ENCODE measurements around the gene SPI1. TPM values are rescaled to one million over a fixed set of nuclear protein-coding genes. Genes with fewer than 3 reads are reported as not detected.
"Not testable (repeated sequence)": the region's sequence is repeated elsewhere in the genome, so short reads cannot be mapped to it uniquely, and the experiment has no call there.

The SPI1 gene
- total RNA-seq, 2 experiments from 2014 or later = not detected

DNA sequence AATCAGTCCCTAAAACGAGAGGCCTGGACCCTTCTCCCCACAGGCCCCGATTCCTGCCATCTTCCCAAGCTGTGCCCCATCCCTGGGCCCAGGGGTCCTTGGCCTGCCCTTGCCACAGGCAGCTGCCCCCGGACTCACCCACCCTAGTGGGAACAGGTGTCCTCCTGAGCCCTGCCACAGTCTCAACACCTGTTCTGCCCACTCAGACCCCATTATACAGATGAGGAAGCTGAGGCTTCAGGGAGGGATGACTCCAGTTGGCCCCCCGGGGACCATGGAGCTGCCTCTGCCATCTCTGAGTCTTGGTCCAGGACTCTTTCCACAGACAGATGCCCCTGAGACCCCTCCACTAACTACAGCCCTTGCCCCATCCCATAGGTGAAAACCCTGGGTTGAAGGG lies 41.8 kb downstream of the SPI1 start:
- Mint-ChIP-seq H3K36me3 (ENCODE audit: low read depth) (no peaks in the 10 kb centered on the region), H3K4me3 (no peak overlapping the region), H3K27me3 (ENCODE audit: low read depth) (no peaks in the 10 kb centered on the region), H3K4me1 (ENCODE audit: low read depth) (no peaks in the 10 kb centered on the region), H3K27ac (no peak overlapping the region), H3K9me3 (no peaks in the 10 kb centered on the region)
- no peak for DNase-seq
- CTCF ChIA-PET = interaction anchor here (1.4 kb wide), 1 partner anchor 37 kb away, joined by 4 read pairs; no protein-coding TSS in a partner anchor
- intact Hi-C loops (cut with micrococcal nuclease) = no loop called here

DNA sequence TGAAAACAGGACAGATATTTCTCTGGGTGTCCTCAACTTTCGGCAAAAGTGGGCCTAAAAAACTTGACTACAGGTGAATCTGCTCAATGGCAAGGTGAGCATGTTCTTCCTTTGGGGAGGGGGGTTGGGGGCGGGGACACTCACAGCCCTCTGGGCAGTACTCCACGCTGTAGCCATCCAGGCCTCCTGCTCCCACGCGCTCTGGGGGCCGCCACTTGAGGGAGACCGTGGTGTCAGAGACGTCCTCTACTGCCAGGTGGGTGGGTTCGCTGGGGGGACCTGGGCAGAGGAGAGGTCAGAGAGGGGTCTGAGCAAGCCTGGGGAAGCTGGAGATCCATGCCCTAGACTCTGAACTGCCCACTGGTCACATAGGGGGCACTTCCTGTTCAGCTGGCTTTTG lies 42.6 kb downstream of the SPI1 start:
- Mint-ChIP-seq H3K9me3 (no peaks in the 10 kb centered on the region), H3K27ac (no peak overlapping the region), H3K27me3 (ENCODE audit: low read depth) (no peaks in the 10 kb centered on the region), H3K36me3 (ENCODE audit: low read depth) (no peaks in the 10 kb centered on the region), H3K4me1 (ENCODE audit: low read depth) (no peaks in the 10 kb centered on the region), H3K4me3 (no peak overlapping the region)
- CTCF ChIA-PET = interaction anchor here (1.4 kb wide), 1 partner anchor 38 kb away, joined by 4 read pairs; no protein-coding TSS in a partner anchor
- intact Hi-C loops (cut with micrococcal nuclease) = no loop called here
- no peak for DNase-seq

DNA sequence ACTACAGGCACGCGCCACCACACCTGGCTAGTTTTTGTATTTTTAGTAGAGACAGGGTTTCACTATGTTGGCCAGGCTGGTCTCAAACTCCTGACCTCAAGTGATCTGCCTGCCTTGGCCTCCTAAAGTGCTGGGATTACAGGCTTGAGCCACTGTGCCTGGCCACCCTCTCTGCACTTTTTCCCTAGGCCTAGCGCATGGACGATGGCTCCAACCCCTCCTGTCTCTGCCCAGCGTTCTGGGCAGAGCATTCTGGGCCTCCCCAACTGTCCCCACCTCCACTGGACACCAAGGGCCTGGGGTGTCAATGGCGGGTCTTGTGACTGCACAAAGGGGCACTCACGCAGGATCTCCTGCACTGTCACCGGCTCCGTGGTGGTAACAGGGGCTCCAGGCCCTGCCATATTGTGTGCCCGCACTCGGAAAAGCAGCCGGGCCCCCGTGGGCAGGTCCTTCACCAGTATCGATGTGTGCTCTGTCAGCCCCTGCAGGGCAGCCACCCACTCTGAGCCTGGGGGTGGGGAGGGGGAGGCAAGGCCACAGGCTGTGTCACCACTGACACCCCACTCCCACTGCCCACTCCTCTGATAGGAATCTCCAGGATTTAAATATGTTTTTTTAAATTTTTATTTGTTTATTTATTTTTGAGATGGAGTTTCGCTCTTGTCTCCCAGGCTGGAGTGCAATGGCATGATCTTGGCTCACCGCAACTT lies 43.5 kb downstream of the SPI1 start:
- H3K36me3 Mint-ChIP-seq (ENCODE audit: low read depth); H3K9me3 Mint-ChIP-seq; intact Hi-C loops (cut with micrococcal nuclease); DNase-seq; H3K27ac Mint-ChIP-seq; H3K4me3 Mint-ChIP-seq; H3K27me3 Mint-ChIP-seq (ENCODE audit: low read depth); H3K4me1 Mint-ChIP-seq (ENCODE audit: low read depth): not testable (repeated sequence)
- CTCF ChIA-PET = interaction anchor here (0.8 kb wide), 1 partner anchor 76 kb away, joined by 3 read pairs; no protein-coding TSS in a partner anchor

DNA sequence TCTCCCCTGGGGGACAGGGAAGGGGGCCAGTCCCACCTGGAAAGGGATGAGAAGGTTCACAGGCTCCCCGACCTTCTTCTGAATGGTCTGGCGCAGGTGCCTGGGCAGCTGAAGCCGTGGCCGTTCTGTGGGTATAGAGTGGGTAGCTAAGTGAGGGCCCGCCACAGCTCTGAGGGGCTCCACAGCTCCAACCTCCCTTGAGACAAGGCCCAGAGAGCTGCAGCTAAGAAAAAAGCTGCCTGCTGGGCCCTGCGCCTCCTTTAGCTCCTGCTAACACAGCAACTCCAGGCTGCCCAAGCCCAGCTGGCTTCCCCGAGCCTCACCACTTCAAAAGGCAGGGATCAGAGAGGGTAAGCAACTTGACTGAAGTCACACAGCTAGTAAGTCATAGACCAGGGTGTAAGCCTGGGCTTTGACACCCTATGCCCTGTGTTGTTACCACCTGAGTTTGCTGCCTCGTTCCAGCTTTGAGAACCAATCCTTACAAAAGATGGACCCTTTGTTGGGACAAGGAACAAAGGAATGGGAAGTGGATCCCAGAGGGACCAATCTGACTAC lies 44.4 kb downstream of the SPI1 start:
- no peaks in the 10 kb centered on the region for H3K27me3 Mint-ChIP-seq (ENCODE audit: low read depth)
- H3K9me3 Mint-ChIP-seq = no peaks in the 10 kb centered on the region
- H3K36me3 Mint-ChIP-seq (ENCODE audit: low read depth) = no peaks in the 10 kb centered on the region
- DNase-seq = no peak
- intact Hi-C loops (cut with micrococcal nuclease) = no loop called here
- no peak overlapping the region for H3K27ac Mint-ChIP-seq
- H3K4me3 Mint-ChIP-seq = no peak overlapping the region
- CTCF ChIA-PET = interaction anchor here (0.8 kb wide), 2 partner anchors 77 to 79 kb away, joined by 3 read pairs; no protein-coding TSS in a partner anchor
- H3K4me1 Mint-ChIP-seq (ENCODE audit: low read depth) = no peaks in the 10 kb centered on the region

DNA sequence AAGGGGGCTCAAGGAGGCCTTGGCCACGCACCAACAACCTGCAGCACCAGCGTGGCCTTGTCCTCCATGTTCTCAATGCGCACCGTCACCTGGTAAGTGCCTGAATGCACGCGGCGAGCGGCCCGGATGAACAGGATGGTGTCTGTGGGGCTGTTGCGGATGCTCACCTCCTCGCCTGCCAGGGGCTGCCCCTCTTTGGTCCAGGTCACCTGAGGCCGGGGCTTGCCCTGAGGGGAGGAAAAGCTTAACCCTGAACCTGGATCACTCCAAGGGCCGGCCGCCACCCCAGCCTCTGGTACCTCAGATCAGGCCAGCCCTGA lies 44.9 kb downstream of the SPI1 start:
- no peaks in the 10 kb centered on the region for H3K36me3 Mint-ChIP-seq (ENCODE audit: low read depth)

DNA sequence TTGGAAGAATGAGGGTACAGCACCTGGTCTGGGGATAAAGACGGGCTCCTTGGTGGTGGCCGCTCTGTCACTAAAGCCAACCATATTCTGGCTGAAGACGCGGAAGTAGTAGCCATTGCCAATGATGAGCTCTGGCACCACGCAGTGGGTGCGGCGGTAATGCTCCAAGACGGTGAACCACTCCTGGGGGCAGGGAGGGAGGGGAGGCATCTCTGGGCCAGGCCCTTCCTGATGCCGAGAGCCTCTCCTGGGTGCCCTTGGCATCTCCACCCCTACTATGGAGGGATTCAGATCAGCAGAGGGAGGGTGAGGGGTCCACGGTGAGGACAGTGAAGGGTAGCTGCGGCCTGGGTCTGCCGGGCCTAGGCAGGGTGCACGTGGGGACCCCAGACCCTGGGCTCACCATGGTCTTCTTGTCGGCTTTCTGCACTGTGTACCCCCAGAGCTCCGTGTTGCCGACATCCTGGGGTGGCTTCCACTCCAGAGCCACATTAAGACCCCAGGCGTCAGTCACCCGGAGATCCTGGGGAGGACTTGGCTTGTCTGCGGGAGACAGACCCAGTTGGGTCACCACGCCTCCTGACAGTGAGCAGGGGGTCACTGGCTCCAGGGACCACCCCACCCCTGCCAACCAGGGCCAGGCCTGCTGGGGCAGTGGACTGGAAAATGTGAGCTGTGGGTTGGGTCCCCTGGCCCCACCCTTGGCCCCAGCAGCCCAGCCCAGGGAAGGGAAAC lies 45.4 kb downstream of the SPI1 start:
- intact Hi-C loops (cut with micrococcal nuclease) = no loop called here
- no peaks in the 10 kb centered on the region for H3K9me3 Mint-ChIP-seq
- no peaks in the 10 kb centered on the region for H3K27me3 Mint-ChIP-seq (ENCODE audit: low read depth)
- H3K36me3 Mint-ChIP-seq (ENCODE audit: low read depth) = no peaks in the 10 kb centered on the region
- H3K27ac Mint-ChIP-seq = no peak overlapping the region
- CTCF ChIA-PET = no interaction called here
- no peak overlapping the region for H3K4me3 Mint-ChIP-seq
- DNase-seq = no peak
- H3K4me1 Mint-ChIP-seq (ENCODE audit: low read depth) = no peaks in the 10 kb centered on the region

More for the DNA sequence above, 44.9 kb downstream of the SPI1 start:
- CTCF ChIA-PET = interaction anchor here (0.8 kb wide), 1 partner anchor 79 kb away, joined by 3 read pairs; no protein-coding TSS in a partner anchor
- no peaks in the 10 kb centered on the region for H3K4me1 Mint-ChIP-seq (ENCODE audit: low read depth)
- intact Hi-C loops (cut with micrococcal nuclease) = no loop called here
- H3K27ac Mint-ChIP-seq = no peak overlapping the region
- DNase-seq = no peak
- no peaks in the 10 kb centered on the region for H3K27me3 Mint-ChIP-seq (ENCODE audit: low read depth)
- no peak overlapping the region for H3K4me3 Mint-ChIP-seq
- no peaks in the 10 kb centered on the region for H3K9me3 Mint-ChIP-seq

DNA sequence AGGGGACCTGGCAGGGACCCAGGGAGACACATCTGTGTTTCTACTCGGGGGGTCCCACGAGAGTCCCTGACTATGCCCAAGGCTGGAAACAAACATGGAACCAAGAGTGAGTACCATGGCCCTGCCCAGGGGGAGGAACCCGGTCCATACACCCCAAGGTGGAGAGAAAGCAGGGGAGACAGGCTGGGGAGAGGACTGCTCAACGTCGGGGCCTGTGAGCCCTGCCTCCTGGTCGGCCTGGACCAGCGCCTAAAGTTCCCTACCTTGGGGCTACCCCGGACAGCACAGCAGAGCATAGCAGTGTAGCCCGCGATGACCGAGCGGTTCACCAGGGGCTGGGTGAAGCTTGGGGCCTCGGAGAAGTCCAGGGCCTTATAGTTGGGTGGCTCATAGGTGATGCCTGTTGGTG lies 46.0 kb downstream of the SPI1 start:
- H3K4me1 Mint-ChIP-seq (ENCODE audit: low read depth) = no peaks in the 10 kb centered on the region
- intact Hi-C loops (cut with micrococcal nuclease) = no loop called here
- CTCF ChIA-PET = no interaction called here
- peaks cover 2% of the 10 kb centered on the region for H3K36me3 Mint-ChIP-seq (ENCODE audit: low read depth)
- no peak overlapping the region for H3K4me3 Mint-ChIP-seq
- H3K9me3 Mint-ChIP-seq = no peaks in the 10 kb centered on the region
- H3K27me3 Mint-ChIP-seq (ENCODE audit: low read depth) = no peaks in the 10 kb centered on the region
- DNase-seq = no peak
- H3K27ac Mint-ChIP-seq = no peak overlapping the region

DNA sequence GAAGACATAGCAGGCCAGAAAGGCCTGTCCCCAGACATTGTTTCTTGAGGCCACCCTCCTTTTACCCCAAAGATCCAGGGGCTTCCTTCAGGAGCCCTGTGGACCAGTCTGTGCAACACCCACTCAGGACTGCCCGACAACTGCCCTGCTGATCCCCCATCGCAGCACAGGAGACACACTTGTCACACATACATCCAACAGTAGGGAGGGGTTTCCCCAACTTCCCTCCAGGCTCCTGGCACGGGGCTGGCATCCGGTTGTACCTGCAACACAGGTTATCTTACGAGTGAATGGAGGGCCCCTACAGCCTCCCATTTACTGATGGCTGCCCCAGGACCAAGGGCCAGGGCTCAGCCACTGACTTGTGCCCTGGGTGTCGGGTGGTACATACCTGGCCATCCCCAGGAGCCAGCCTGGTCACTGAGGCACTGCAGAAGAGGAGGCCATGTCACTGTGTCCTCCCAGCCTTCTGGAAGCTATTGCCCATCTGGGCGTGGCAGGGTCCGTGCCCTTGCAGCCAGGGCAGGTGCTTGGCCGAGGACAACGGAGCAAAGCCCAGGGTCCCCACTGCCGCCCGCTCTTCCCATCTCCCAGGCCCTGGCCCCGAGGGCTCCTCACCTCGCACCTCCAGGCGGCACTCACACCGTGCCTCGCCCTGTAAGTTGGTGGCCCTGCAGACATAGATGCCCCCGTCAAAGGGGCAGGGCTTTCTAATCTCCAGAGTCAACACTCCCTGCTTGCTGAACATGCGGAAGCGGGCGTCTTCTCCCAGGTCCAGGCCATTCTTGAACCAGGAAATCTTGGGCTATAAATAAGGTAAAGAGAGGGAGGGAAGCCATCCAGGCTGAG lies 46.7 kb downstream of the SPI1 start:
- Mint-ChIP-seq H3K9me3 (no peaks in the 10 kb centered on the region), H3K27ac (peak overlapping the region; percentile 18), H3K4me3 (no peak overlapping the region), H3K27me3 (ENCODE audit: low read depth) (no peaks in the 10 kb centered on the region), H3K4me1 (ENCODE audit: low read depth) (no peaks in the 10 kb centered on the region), H3K36me3 (ENCODE audit: low read depth) (peaks cover 3% of the 10 kb centered on the region)
- CTCF ChIA-PET = no interaction called here
- intact Hi-C loops (cut with micrococcal nuclease) = no loop called here
- DNase-seq = no peak

DNA sequence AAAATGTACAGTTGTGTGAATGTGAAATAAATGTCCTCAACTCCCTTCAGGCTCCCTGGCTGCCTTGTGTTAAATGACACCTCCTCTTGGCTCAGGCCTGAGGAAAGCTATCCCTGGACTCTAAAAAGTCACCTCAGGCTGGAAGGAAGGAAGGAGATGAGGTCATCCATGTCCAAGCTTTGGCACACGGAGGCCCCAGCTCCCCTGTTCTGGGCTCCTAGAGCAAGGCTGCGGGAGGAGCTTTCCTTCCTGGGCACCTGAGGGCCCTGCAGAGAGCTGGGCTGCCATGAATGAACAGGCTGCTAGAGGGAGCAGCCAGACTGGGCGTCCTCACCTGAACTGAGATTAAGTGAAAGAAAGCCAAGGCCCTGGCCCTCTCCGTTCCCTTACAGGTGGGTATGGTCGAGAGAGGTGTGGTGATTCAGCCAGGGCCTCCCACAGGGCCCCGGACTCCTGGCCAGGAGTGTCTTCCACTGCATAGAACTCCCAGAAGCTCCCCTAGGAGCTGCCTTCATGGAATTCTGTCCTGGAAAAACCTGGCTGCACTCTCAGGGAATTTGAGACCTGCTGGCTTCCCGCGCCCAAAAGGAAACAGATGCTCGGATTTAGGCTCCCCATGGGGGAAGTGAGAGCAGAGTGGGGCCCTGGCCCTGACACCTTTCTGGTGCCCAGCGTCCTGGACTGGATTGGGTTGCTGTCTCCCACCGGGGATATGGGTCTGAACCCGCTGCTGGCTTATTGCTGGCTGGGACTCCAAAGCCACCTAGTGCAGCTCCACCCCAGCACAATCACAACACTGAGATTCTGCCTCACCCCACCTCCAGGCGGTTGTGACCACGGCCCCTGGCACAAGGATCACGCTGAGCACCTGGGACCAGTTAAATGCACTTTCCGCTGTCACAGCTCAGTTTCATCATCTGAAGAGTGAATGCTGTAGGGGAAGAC lies 48.1 kb downstream of the SPI1 start:
- H3K36me3 Mint-ChIP-seq (ENCODE audit: low read depth) = peaks cover 3% of the 10 kb centered on the region
- intact Hi-C loops (cut with micrococcal nuclease) = no loop called here
- H3K4me3 Mint-ChIP-seq = no peak overlapping the region
- no peaks in the 10 kb centered on the region for H3K9me3 Mint-ChIP-seq
- no peaks in the 10 kb centered on the region for H3K4me1 Mint-ChIP-seq (ENCODE audit: low read depth)
- H3K27ac Mint-ChIP-seq = no peak overlapping the region
- CTCF ChIA-PET = interaction anchor here (1.7 kb wide), 1 partner anchor 79 kb away, joined by 6 read pairs; no protein-coding TSS in a partner anchor
- H3K27me3 Mint-ChIP-seq (ENCODE audit: low read depth) = no peaks in the 10 kb centered on the region
- no peak for DNase-seq

DNA sequence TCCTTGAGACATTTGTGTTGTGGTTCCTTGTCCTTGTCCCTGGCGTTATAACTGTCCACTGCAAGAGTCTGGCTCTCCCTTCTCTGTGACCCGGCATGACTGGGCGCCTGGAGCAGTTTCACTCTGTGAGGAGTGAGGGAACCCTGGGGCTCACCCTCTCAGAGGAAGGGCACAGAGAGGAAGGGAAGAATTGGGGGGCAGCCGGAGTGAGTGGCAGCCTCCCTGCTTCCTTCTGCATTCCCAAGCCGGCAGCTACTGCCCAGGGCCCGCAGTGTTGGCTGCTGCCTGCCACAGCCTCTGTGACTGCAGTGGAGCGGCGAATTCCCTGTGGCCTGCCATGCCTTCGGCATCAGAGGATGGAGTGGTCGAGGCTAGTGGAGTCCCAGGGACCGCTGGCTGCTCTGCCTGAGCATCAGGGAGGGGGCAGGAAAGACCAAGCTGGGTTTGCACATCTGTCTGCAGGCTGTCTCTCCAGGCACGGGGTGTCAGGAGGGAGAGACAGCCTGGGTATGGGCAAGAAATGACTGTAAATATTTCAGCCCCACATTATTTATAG lies 48.8 kb downstream of the SPI1 start:
- Mint-ChIP-seq H3K9me3 (no peaks in the 10 kb centered on the region), H3K27ac (no peak overlapping the region), H3K4me1 (ENCODE audit: low read depth) (no peaks in the 10 kb centered on the region), H3K36me3 (ENCODE audit: low read depth) (peaks cover 3% of the 10 kb centered on the region), H3K4me3 (no peak overlapping the region), H3K27me3 (ENCODE audit: low read depth) (no peaks in the 10 kb centered on the region)
- intact Hi-C loops (cut with micrococcal nuclease) = no loop called here
- CTCF ChIA-PET = interaction anchor here (1.7 kb wide), 1 partner anchor 80 kb away, joined by 6 read pairs; no protein-coding TSS in a partner anchor
- no peak for DNase-seq
